Astrocyte of the spinal cord (primary cell): ENCODE results near the gene PRKAR2B.

Experiments used
- DNase-seq: peaks from one replicate; pipeline ENCODE4 v3.0.0; 2011; ENCODE audit warnings: low read depth, low spot score
- H3K4me3 ChIP-seq: 2 replicates; pipeline ENCODE4 v1.5.1; 2011; ENCODE audit warnings: low read depth, mild to moderate bottlenecking, low read length, moderate library complexity
- CTCF ChIP-seq: IDR thresholded peaks from 2 replicates; pipeline ENCODE4 v1.5.1; 2012; ENCODE audit warnings: low read depth, mild to moderate bottlenecking, low read length, inconsistent platforms
- in situ Hi-C: cut with HindIII; loops from 2 replicates; pipeline ENCODE4 v1.10.0; 2017; ENCODE audit warnings: low sequenced_read_pairs

The PRKAR2B gene

GRCh38 chr7:107187774-107188173, 143.3 kb downstream of the PRKAR2B start:
- no peak overlapping the region for H3K4me3 ChIP-seq
- no peak for DNase-seq
- TF ChIP-seq CTCF: no peak
- in situ Hi-C loops: no loop called here

DNA sequence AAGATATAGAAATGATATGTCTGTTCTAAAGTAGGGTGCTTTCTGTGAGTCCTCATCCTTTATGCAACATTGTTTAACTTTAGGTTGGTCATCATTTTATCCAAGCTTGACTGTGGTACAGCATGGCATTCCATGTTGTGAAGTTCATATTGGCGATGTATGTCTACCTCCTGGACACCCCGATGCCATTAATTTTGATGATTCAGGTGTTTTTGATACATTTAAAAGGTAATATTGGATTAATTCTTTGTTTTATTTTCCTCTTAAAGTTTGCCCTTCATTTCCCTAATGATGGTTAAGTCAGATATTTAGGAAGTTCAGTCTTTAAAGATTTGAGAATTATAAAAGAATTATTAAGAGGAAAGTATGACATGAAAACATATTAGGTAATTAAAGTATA, 145.6 kb downstream of the PRKAR2B start:
- DNase-seq: no peak
- no peak for TF ChIP-seq CTCF
- in situ Hi-C loops: no loop called here
- no peak overlapping the region for H3K4me3 ChIP-seq

- TF ChIP-seq CTCF: no peak
- DNase-seq: no peak
- in situ Hi-C loops: no loop called here
Measured at GRCh38 chr7:107194052-107194451, 149.5 kb downstream of the PRKAR2B start.

DNA sequence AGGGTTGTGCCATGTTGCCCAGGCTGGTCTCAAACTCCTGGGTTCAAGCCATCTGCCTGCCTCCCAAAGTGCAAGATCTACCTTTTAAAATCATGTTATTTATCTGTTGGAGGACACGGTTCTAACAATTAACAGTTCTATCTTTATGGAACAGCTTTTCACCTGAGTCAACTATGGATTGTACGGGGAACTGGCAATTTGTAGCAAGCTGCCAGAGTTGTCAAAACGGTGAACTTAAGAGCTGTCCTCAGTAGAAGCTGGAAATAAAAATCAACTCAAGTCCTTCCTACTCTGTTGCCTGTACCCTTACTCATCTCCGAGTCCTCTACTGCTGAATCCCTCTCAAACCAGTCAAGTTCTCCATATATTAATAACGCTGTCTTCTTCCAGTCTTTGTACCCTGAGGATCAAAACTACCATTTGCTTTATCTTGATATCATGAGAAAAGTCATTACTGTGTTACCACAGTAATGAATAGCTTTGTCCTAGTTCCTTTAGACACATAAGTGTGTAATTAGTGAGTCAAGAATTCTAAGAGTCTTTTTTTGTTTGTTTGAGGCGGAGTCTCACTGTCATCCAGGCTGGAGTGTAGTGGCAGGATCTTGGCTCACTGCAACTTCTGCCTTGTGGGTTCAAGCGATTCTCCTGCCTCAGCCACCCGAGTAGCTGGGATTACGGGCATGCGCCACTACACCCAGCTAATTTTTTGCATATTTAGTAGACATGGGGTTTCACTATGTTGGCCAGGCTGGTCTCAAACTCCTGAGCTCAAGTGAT, 152.5 kb downstream of the PRKAR2B start:
- no peak for TF ChIP-seq CTCF
- no peak for DNase-seq
- in situ Hi-C loops: no loop called here

More at GRCh38 chr7:107194052-107194451, 149.5 kb downstream of the PRKAR2B start:
- no peak overlapping the region for H3K4me3 ChIP-seq

GRCh38 chr7:107201795-107202450, 157.4 kb downstream of the PRKAR2B start:
- no peak overlapping the region for H3K4me3 ChIP-seq
- in situ Hi-C loops: no loop called here
- TF ChIP-seq CTCF: peak; percentile 58
- DNase-seq: peak; percentile 33

More for the DNA sequence above, 152.5 kb downstream of the PRKAR2B start:
- H3K4me3 ChIP-seq: no peak overlapping the region

- no peak overlapping the region for H3K4me3 ChIP-seq
- in situ Hi-C loops: no loop called here
- no peak for TF ChIP-seq CTCF
- DNase-seq: no peak
Measured at GRCh38 chr7:107203607-107204006, 159.1 kb downstream of the PRKAR2B start.
